H9 (cell line): Measurements from ENCODE around the gene RET. TPM values are rescaled to one million over a fixed set of nuclear protein-coding genes. Genes with fewer than 3 reads are reported as not detected.

Experiments
- DNase-seq: peaks from one replicate; pipeline ENCODE4 v3.0.0-alpha.2; 2017
- H2AFZ ChIP-seq: one replicate; pipeline ENCODE4 v1.6.1; 2013; ENCODE audit warnings: mild to moderate bottlenecking, low read length, control low read depth, moderate library complexity
- H2AK5ac ChIP-seq: 2 replicates; pipeline ENCODE4 v1.6.1; 2013; ENCODE audit warnings: low read length, control low read depth, mixed read lengths; ENCODE audit not compliant: insufficient read length
- H2BK120ac ChIP-seq: one replicate; pipeline ENCODE4 v1.6.1; 2013; ENCODE audit warnings: low read depth, mild to moderate bottlenecking, low read length, control low read depth, inconsistent platforms; ENCODE audit not compliant: poor library complexity, severe bottlenecking
- H2BK12ac ChIP-seq: 2 replicates; pipeline ENCODE4 v1.6.1; 2013; ENCODE audit warnings: low read length, control low read depth, mixed read lengths, low read depth; ENCODE audit not compliant: insufficient read length
- H2BK15ac ChIP-seq: 2 replicates; pipeline ENCODE4 v1.6.1; 2013; ENCODE audit warnings: low read depth, low read length, control low read depth
- H2BK20ac ChIP-seq: one replicate; pipeline ENCODE4 v1.6.1; 2013; ENCODE audit warnings: low read depth, mild to moderate bottlenecking, low read length, control low read depth, inconsistent platforms; ENCODE audit not compliant: poor library complexity, severe bottlenecking
- H2BK5ac ChIP-seq: 2 replicates; pipeline ENCODE4 v1.6.1; 2013; ENCODE audit warnings: low read length, control low read depth, mixed read lengths; ENCODE audit not compliant: insufficient read length
- H3K14ac ChIP-seq: 2 replicates; pipeline ENCODE4 v1.6.1; 2013; ENCODE audit warnings: low read length, control low read depth; ENCODE audit not compliant: insufficient read depth
- H3K18ac ChIP-seq: 2 replicates; pipeline ENCODE4 v1.6.1; 2013; ENCODE audit warnings: low read depth, mild to moderate bottlenecking, mixed read lengths, low read length, control low read depth; ENCODE audit not compliant: insufficient read length
- H3K23ac ChIP-seq: 2 replicates; pipeline ENCODE4 v1.6.1; 2013; ENCODE audit warnings: low read length, control low read depth, mixed read lengths, low read depth; ENCODE audit not compliant: insufficient read length
- H3K23me2 ChIP-seq: 2 replicates; pipeline ENCODE4 v1.6.1; 2013; ENCODE audit warnings: low read depth, mild to moderate bottlenecking, mixed read lengths, low read length, control low read depth; ENCODE audit not compliant: insufficient read length, poor library complexity, severe bottlenecking
- H3K27ac ChIP-seq: 2 replicates; pipeline ENCODE4 v1.5.1; 2013; ENCODE audit warnings: low read length, control low read depth, mixed read lengths, low read depth; ENCODE audit not compliant: insufficient read length
- H3K27me3 ChIP-seq: 2 replicates; pipeline ENCODE4 v1.6.1; 2013; ENCODE audit warnings: low read length, control low read depth, inconsistent platforms; ENCODE audit not compliant: insufficient read depth
- H3K4ac ChIP-seq: 2 replicates; pipeline ENCODE4 v1.6.1; 2013; ENCODE audit warnings: low read depth, mild to moderate bottlenecking, control low read depth, inconsistent platforms, low read length, moderate library complexity
- H3K4me1 ChIP-seq: 2 replicates; pipeline ENCODE4 v1.6.1; 2013; ENCODE audit warnings: low read length, control low read depth, inconsistent platforms; ENCODE audit not compliant: insufficient read depth
- H3K4me2 ChIP-seq: 2 replicates; pipeline ENCODE4 v1.6.1; 2013; ENCODE audit warnings: low read length, control low read depth, mixed read lengths; ENCODE audit not compliant: insufficient read length, insufficient read depth
- H3K56ac ChIP-seq: 2 replicates; pipeline ENCODE4 v1.6.1; 2013; ENCODE audit warnings: low read depth, mild to moderate bottlenecking, mixed read lengths, low read length, control low read depth; ENCODE audit not compliant: insufficient read length
- H3K79me1 ChIP-seq: 2 replicates; pipeline ENCODE4 v1.6.1; 2013; ENCODE audit warnings: low read depth, mild to moderate bottlenecking, moderate library complexity, low read length, control low read depth, inconsistent platforms; ENCODE audit not compliant: insufficient read depth, poor library complexity, severe bottlenecking
- H3K79me2 ChIP-seq: 2 replicates; pipeline ENCODE4 v1.6.1; 2013; ENCODE audit warnings: low read length, control low read depth, inconsistent platforms; ENCODE audit not compliant: insufficient read depth
- H3K9ac ChIP-seq: 2 replicates; pipeline ENCODE4 v1.6.1; 2013; ENCODE audit warnings: low read length, control low read depth, mixed read lengths; ENCODE audit not compliant: insufficient read length; ENCODE audit errors: extremely low read depth
- H3K9me3 ChIP-seq: one replicate; pipeline ENCODE4 v1.6.1; 2013; ENCODE audit warnings: low read depth, low read length, inconsistent platforms; ENCODE audit not compliant: control insufficient read depth
- H3T11ph ChIP-seq: one replicate; pipeline ENCODE4 v1.6.1; 2013; ENCODE audit warnings: mild to moderate bottlenecking, low read length, control low read depth, inconsistent platforms
- H4K20me1 ChIP-seq: one replicate; pipeline ENCODE4 v1.6.1; 2013; ENCODE audit not compliant: control insufficient read depth, insufficient read length, insufficient read depth
- H4K5ac ChIP-seq: 2 replicates; pipeline ENCODE4 v1.6.1; 2013; ENCODE audit warnings: low read depth, mild to moderate bottlenecking, mixed read lengths, low read length, control low read depth; ENCODE audit not compliant: insufficient read length
- H4K8ac ChIP-seq: replicated peaks from 2 replicates; pipeline ENCODE4 v1.6.1; 2013; ENCODE audit warnings: low read length, control low read depth, mixed read lengths, low read depth; ENCODE audit not compliant: insufficient read length
- H4K91ac ChIP-seq: 2 replicates; pipeline ENCODE4 v1.6.1; 2013; ENCODE audit warnings: low read depth, mild to moderate bottlenecking, moderate library complexity, mixed read lengths, low read length, control low read depth; ENCODE audit not compliant: insufficient read length
- H3K27ac Mint-ChIP-seq, 3 experiments: 2 replicates in 2 of 3; 3 replicates in 1 of 3; pipeline ENCODE4 v1.8.0; 2020 to 2021; ENCODE audit warnings: mixed read lengths in 3 of 3, mild to moderate bottlenecking in 1 of 3, moderate library complexity in 1 of 3
- H3K27me3 Mint-ChIP-seq: 2 replicates; pipeline ENCODE4 v1.8.0; 2021; ENCODE audit warnings: low read depth, mild to moderate bottlenecking, moderate library complexity, mixed read lengths
- H3K36me3 Mint-ChIP-seq, 3 experiments: 2 replicates in 2 of 3; 3 replicates in 1 of 3; pipeline ENCODE4 v1.8.0; 2020 to 2021; ENCODE audit warnings: low read depth in 3 of 3, mixed read lengths in 3 of 3; ENCODE audit not compliant: insufficient read depth in 1 of 3
- H3K4me1 Mint-ChIP-seq, 2 experiments: 2 replicates each; pipeline ENCODE4 v1.8.0; 2020; ENCODE audit warnings: mixed read lengths in 2 of 2
- H3K4me3 Mint-ChIP-seq, 2 experiments: 2 replicates in 1 of 2; 3 replicates in 1 of 2; pipeline ENCODE4 v1.8.0; 2020 to 2021; ENCODE audit warnings: mild to moderate bottlenecking in 2 of 2, mixed read lengths in 2 of 2, moderate library complexity in 1 of 2
- H3K9me3 Mint-ChIP-seq, 2 experiments: 2 replicates in 1 of 2; 3 replicates in 1 of 2; pipeline ENCODE4 v1.8.0; 2020; ENCODE audit warnings: mild to moderate bottlenecking in 2 of 2, mixed read lengths in 2 of 2, moderate library complexity in 1 of 2
- CTCF ChIP-seq: fragments of 200-600 bp; sonication (generic); conservative IDR thresholded peaks from 3 replicates; pipeline ENCODE4 v1.8.0; 2021; ENCODE audit warnings: antibody characterized with exemption, mild to moderate bottlenecking
- WGBS: extraction: QIAGEN DNeasy Blood & Tissue Kit; methylation state at CpG from one replicate; pipeline ENCODE4 v1.1.7; 2013; ENCODE audit warnings: missing lambda C conversion rate, low lambda C conversion rate, mixed read lengths; ENCODE audit not compliant: insufficient read length; ENCODE audit errors: extremely low coverage; 5-methylcytosine and 5-hydroxymethylcytosine counted together
- total RNA-seq: library from RNA; stranded (reverse); gene quantifications from 2 replicates; pipeline ENCODE4 v1.2.1, GENCODE V29; 2021

Gene RET
- total RNA-seq, 1 experiment from 2014 or later = 12.2 TPM

GRCh38 chr10:43160921-43161255, 84.0 kb downstream of the RET start:
- TF ChIP-seq CTCF = no peak
- no peak for DNase-seq
- Histone ChIP-seq H2BK120ac (no peak overlapping the region), H3K9ac (no peak overlapping the region), H3K14ac (no peak overlapping the region), H4K5ac (no peak overlapping the region), H3K27me3 (no peaks in the 10 kb centered on the region), H2BK15ac (no peak overlapping the region), H4K91ac (no peak overlapping the region), H3K79me2 (no peaks in the 10 kb centered on the region; the same call in 1 of the 2 replicates), H3K4ac (no peak overlapping the region), H3K4me2 (no peak overlapping the region), H2AK5ac (no peak overlapping the region), H4K20me1 (no peaks in the 10 kb centered on the region), H3K9me3 (no peaks in the 10 kb centered on the region), H3K23me2 (no peaks in the 10 kb centered on the region), H3T11ph (no peak overlapping the region), H3K23ac (no peak overlapping the region), H2AFZ (no peak overlapping the region), H2BK20ac (no peak overlapping the region), H3K56ac (no peak overlapping the region), H2BK5ac (no peak overlapping the region), H2BK12ac (no peak overlapping the region), H3K4me1 (no peaks in the 10 kb centered on the region), H3K27ac (no peak overlapping the region), H4K8ac (no peak overlapping the region), H3K18ac (no peak overlapping the region), H3K79me1 (no peaks in the 10 kb centered on the region)
- H3K27me3 Mint-ChIP-seq = no peaks in the 10 kb centered on the region
- peak overlapping the region in 1 of 3 experiments; percentile 1; a peak in 1 of 7 replicates for H3K27ac Mint-ChIP-seq
- no peak overlapping the region for H3K4me3 Mint-ChIP-seq
- H3K36me3 Mint-ChIP-seq = no peaks in the 10 kb centered on the region; a peak in 2 of 7 replicates
- WGBS = no CpG with 5 or more reads among the region's 2 CpGs
- H3K9me3 Mint-ChIP-seq = no peaks in the 10 kb centered on the region
- H3K4me1 Mint-ChIP-seq = no peaks in the 10 kb centered on the region
